Esophagus muscularis mucosa (tissue), 4 donors: Measurements from ENCODE around the gene E2F2. TPM values are rescaled to one million over a fixed set of nuclear protein-coding genes. Genes with fewer than 3 reads are reported as not detected.
A peak's percentile ranks its signal among the peaks of the same experiment; 100 is the strongest.

Experiments used
- DNase-seq: peaks from one replicate; pipeline ENCODE4 v3.0.0-alpha.2; 2017; ENCODE audit errors: extremely low spot score
- H3K27ac ChIP-seq, 4 donors: fragments of 200-600 bp; sonication (generic); replicated peaks in 1 of 4; 1 replicate in 3 of 4; 2 replicates in 1 of 4; pipeline ENCODE4 v1.5.1; 2016 to 2019; ENCODE audit warnings: mild to moderate bottlenecking in 1 of 4
- H3K27me3 ChIP-seq, 4 donors: fragments of 200-600 bp; sonication (generic); one replicate each; pipeline versions ENCODE4 v1.5.1 to v1.6.0; 2016 to 2019
- H3K36me3 ChIP-seq, 4 donors: fragments of 200-600 bp; sonication (generic); one replicate each; pipeline ENCODE4 v1.5.1; 2016 to 2019
- H3K4me1 ChIP-seq, 4 donors: fragments of 200-600 bp; sonication (generic); one replicate each; pipeline ENCODE4 v1.5.1; 2016 to 2019
- H3K4me3 ChIP-seq, 4 donors: fragments of 200-600 bp; sonication (generic); 1 replicate in 2 of 4; 2 replicates in 2 of 4; pipeline ENCODE4 v1.5.1; 2016 to 2019; ENCODE audit warnings: mild to moderate bottlenecking in 4 of 4, moderate library complexity in 1 of 4
- H3K9me3 ChIP-seq, 4 donors: fragments of 200-600 bp; sonication (generic); 1 replicate in 3 of 4; 2 replicates in 1 of 4; pipeline ENCODE4 v1.5.1; 2016 to 2019
- CTCF ChIP-seq, 3 experiments: fragments of 200-600 bp in 2 of 3; fragments of 450-650 bp in 1 of 3; sonication (generic) in 2 of 3; IDR thresholded peaks; one replicate each; pipeline ENCODE4 v1.5.1; 2017 to 2019; ENCODE audit warnings: antibody characterized with exemption in 3 of 3, mild to moderate bottlenecking in 2 of 3, moderate library complexity in 1 of 3
- EP300 ChIP-seq: sonication (generic); formaldehyde crosslinking; IDR thresholded peaks from one replicate; pipeline ENCODE4 v1.6.1; 2017; ENCODE audit warnings: antibody characterized with exemption
- POLR2A ChIP-seq: fragments of 450-650 bp; IDR thresholded peaks from one replicate; pipeline ENCODE4 v1.6.1; 2017; ENCODE audit warnings: antibody characterized with exemption, moderate library complexity, mild to moderate bottlenecking, low read depth
- POLR2AphosphoS5 ChIP-seq, 2 donors: sonication (generic); formaldehyde crosslinking; IDR thresholded peaks; one replicate each; pipeline ENCODE4 v1.6.1; 2017; ENCODE audit warnings: antibody characterized with exemption in 2 of 2
- WGBS: methylation state at CpG from one replicate; pipeline ENCODE4 v1.1.5; 2018; 5-methylcytosine and 5-hydroxymethylcytosine counted together
- intact Hi-C: fragments of 100-400 bp; cut with DNase I; formaldehyde crosslinking; loops from one replicate; pipeline ENCODE4 v1.15.1; 2023
- total RNA-seq, 4 donors: library from RNA; depleted of rRNA; stranded (reverse); fragments of >200 nt; gene quantifications; one replicate each; pipeline versions ENCODE4 v1.1.0 to v1.2.1, GENCODE V29; 2016

Gene E2F2
- total RNA-seq, 4 donors from 2014 or later: 0.11 to 0.26 (median 0.17) TPM; not detected in 1

GRCh38 chr1:23481904-23482303 is 49.1 kb downstream of the E2F2 start:
- H3K9me3 ChIP-seq: no peaks in the 10 kb centered on the region
- WGBS: 92% methylated on average over 6 of the region's 6 CpGs
- TF ChIP-seq CTCF (IDR thresholded peaks at IDR 0.05): no peak
- TF ChIP-seq POLR2AphosphoS5 (IDR thresholded peaks at IDR 0.05): no peak
- TF ChIP-seq POLR2A: no peak
- no peak for TF ChIP-seq EP300
- H3K4me1 ChIP-seq: peaks cover 44 to 65% (median 64%) of the 10 kb centered on the region in 4 donors
- peak overlapping the region in 2 of 4 donors; percentile 4 to 19 for H3K27ac ChIP-seq
- peak overlapping the region in 1 of 4 donors; percentile 98 for H3K4me3 ChIP-seq
- intact Hi-C loops: loop anchor here (10.0 kb wide), 2 partner anchors 57 to 117 kb away; partner anchors contain the start of genes TCEA3 and ZNF436
- H3K27me3 ChIP-seq: no peaks in the 10 kb centered on the region
- H3K36me3 ChIP-seq: peaks cover 0 to 3% (median 0%) of the 10 kb centered on the region in 4 donors
- DNase-seq: no peak

- no peak for DNase-seq
- no peaks in the 10 kb centered on the region for H3K9me3 ChIP-seq
- intact Hi-C loops: loop anchor here (10.0 kb wide), 2 partner anchors 56 to 116 kb away; partner anchors contain the start of genes TCEA3 and ZNF436
- H3K27me3 ChIP-seq: no peaks in the 10 kb centered on the region
- TF ChIP-seq POLR2A (no peak), EP300 (no peak), CTCF (IDR thresholded peaks at IDR 0.05) (no peak), POLR2AphosphoS5 (IDR thresholded peaks at IDR 0.05) (no peak)
- WGBS: 79% methylated on average over 7 of the region's 7 CpGs
- peaks cover 44 to 65% (median 64%) of the 10 kb centered on the region in 4 donors for H3K4me1 ChIP-seq
- H3K36me3 ChIP-seq: peaks cover 0 to 3% (median 0%) of the 10 kb centered on the region in 4 donors
- H3K4me3 ChIP-seq: no peak overlapping the region
- peak overlapping the region in 2 of 4 donors; percentile 27 to 65 for H3K27ac ChIP-seq
Observed at GRCh38 chr1:23481026-23481597, 49.9 kb downstream of the E2F2 start.

GRCh38 chr1:23480187-23481025 is 50.6 kb downstream of the E2F2 start:
- 85% methylated on average over 4 of the region's 4 CpGs for WGBS
- TF ChIP-seq POLR2AphosphoS5 (IDR thresholded peaks at IDR 0.05) (no peak), CTCF (IDR thresholded peaks at IDR 0.05) (no peak), POLR2A (no peak), EP300 (no peak)
- Histone ChIP-seq H3K4me3 (no peak overlapping the region), H3K27me3 (no peaks in the 10 kb centered on the region), H3K9me3 (no peaks in the 10 kb centered on the region), H3K36me3 (peaks cover 0 to 3% (median 0%) of the 10 kb centered on the region in 4 donors), H3K27ac (peak overlapping the region in 3 of 4 donors; percentile 27 to 65 (median 39)), H3K4me1 (peaks cover 50 to 70% (median 70%) of the 10 kb centered on the region in 4 donors)
- DNase-seq: no peak
- intact Hi-C loops: loop anchor here (10.0 kb wide), 2 partner anchors 56 to 116 kb away; partner anchors contain the start of genes TCEA3 and ZNF436

- Histone ChIP-seq H3K9me3 (no peaks in the 10 kb centered on the region), H3K36me3 (peaks cover 0 to 3% (median 0%) of the 10 kb centered on the region in 4 donors), H3K4me1 (peaks cover 50 to 72% (median 71%) of the 10 kb centered on the region in 4 donors), H3K27me3 (no peaks in the 10 kb centered on the region), H3K4me3 (no peak overlapping the region), H3K27ac (peak overlapping the region; percentile 27 to 65 (median 48))
- WGBS: 69% methylated on average over 2 of the region's 2 CpGs
- DNase-seq: no peak
- intact Hi-C loops: no loop called here
- TF ChIP-seq CTCF (IDR thresholded peaks at IDR 0.05) (no peak), EP300 (no peak), POLR2A (no peak), POLR2AphosphoS5 (IDR thresholded peaks at IDR 0.05) (no peak)
Observed at GRCh38 chr1:23479666-23479941, 51.4 kb downstream of the E2F2 start.
